Trophoblast cell (in vitro differentiated cells and primary cell): ENCODE results near the gene MYPN.

Source experiments
- DNase-seq, 2 donors: peaks; one replicate each; pipeline ENCODE4 v3.0.0-alpha.2; 2016
- H2AFZ ChIP-seq: 2 replicates; pipeline ENCODE4 v1.6.1; 2013; ENCODE audit warnings: low read length, moderate library complexity, mild to moderate bottlenecking; ENCODE audit not compliant: insufficient read depth, poor library complexity
- H2AK5ac ChIP-seq: 2 replicates; pipeline ENCODE4 v1.6.1; 2013; ENCODE audit warnings: mild to moderate bottlenecking, low read length
- H2BK120ac ChIP-seq: 2 replicates; pipeline ENCODE4 v1.6.1; 2013; ENCODE audit warnings: low read length, mild to moderate bottlenecking, moderate library complexity; ENCODE audit not compliant: insufficient read depth, poor library complexity
- H2BK12ac ChIP-seq: 2 replicates; pipeline ENCODE4 v1.6.1; 2013; ENCODE audit warnings: mild to moderate bottlenecking, low read length, moderate library complexity
- H2BK5ac ChIP-seq: 2 replicates; pipeline ENCODE4 v1.6.1; 2013; ENCODE audit warnings: low read length, low read depth, moderate library complexity, mild to moderate bottlenecking; ENCODE audit not compliant: poor library complexity
- H3K14ac ChIP-seq: 2 replicates; pipeline ENCODE4 v1.6.1; 2013; ENCODE audit warnings: mild to moderate bottlenecking, low read length
- H3K18ac ChIP-seq: 2 replicates; pipeline ENCODE4 v1.6.1; 2013; ENCODE audit warnings: mild to moderate bottlenecking, low read length
- H3K23ac ChIP-seq: 2 replicates; pipeline ENCODE4 v1.6.1; 2013; ENCODE audit warnings: low read length
- H3K27ac ChIP-seq: 2 replicates; pipeline ENCODE4 v1.5.1; 2013; ENCODE audit warnings: low read depth, mild to moderate bottlenecking, inconsistent platforms, low read length, moderate library complexity
- H3K27me3 ChIP-seq: 2 replicates; pipeline ENCODE4 v1.6.1; 2013; ENCODE audit warnings: inconsistent platforms, mild to moderate bottlenecking, low read length, moderate library complexity; ENCODE audit not compliant: insufficient read depth
- H3K36me3 ChIP-seq, 2 experiments: 1 replicate in 1 of 2; 2 replicates in 1 of 2; pipeline ENCODE4 v1.6.1; 2013; ENCODE audit warnings: low read length in 2 of 2, mild to moderate bottlenecking in 2 of 2, moderate library complexity in 1 of 2; ENCODE audit not compliant: insufficient read depth in 2 of 2, control insufficient read depth in 1 of 2
- H3K4ac ChIP-seq: 2 replicates; pipeline ENCODE4 v1.6.1; 2013; ENCODE audit warnings: low read depth, mild to moderate bottlenecking, low read length, moderate library complexity
- H3K4me1 ChIP-seq, 2 experiments: 1 replicate in 1 of 2; 2 replicates in 1 of 2; pipeline ENCODE4 v1.6.1; 2013; ENCODE audit warnings: low read length in 2 of 2, mild to moderate bottlenecking in 2 of 2, moderate library complexity in 1 of 2; ENCODE audit not compliant: insufficient read depth in 2 of 2, control insufficient read depth in 1 of 2
- H3K4me2 ChIP-seq: 2 replicates; pipeline ENCODE4 v1.6.1; 2013; ENCODE audit warnings: inconsistent platforms, mild to moderate bottlenecking, low read length, moderate library complexity
- H3K4me3 ChIP-seq: 2 replicates; pipeline ENCODE4 v1.5.1; 2013; ENCODE audit warnings: mild to moderate bottlenecking, low read depth, low read length, inconsistent platforms
- H3K79me1 ChIP-seq: one replicate; pipeline ENCODE4 v1.6.1; 2013; ENCODE audit warnings: low read length
- H3K79me2 ChIP-seq: 2 replicates; pipeline ENCODE4 v1.6.1; 2013; ENCODE audit warnings: low read length, mild to moderate bottlenecking; ENCODE audit not compliant: control insufficient read depth, insufficient read depth, poor library complexity
- H3K9ac ChIP-seq: 2 replicates; pipeline ENCODE4 v1.6.1; 2013; ENCODE audit warnings: mild to moderate bottlenecking, low read length
- H3K9me3 ChIP-seq: 2 replicates; pipeline ENCODE4 v1.6.1; 2013; ENCODE audit warnings: low read depth, mild to moderate bottlenecking, control low read depth, inconsistent platforms, low read length; ENCODE audit not compliant: insufficient read depth
- H4K12ac ChIP-seq: 2 replicates; pipeline ENCODE4 v1.6.1; 2013; ENCODE audit warnings: low read depth, mild to moderate bottlenecking, low read length, moderate library complexity
- H4K8ac ChIP-seq: 2 replicates; pipeline ENCODE4 v1.6.1; 2013; ENCODE audit warnings: low read depth, mild to moderate bottlenecking, low read length, moderate library complexity
- H4K91ac ChIP-seq: one replicate; pipeline ENCODE4 v1.6.1; 2013; ENCODE audit warnings: low read depth, mild to moderate bottlenecking, low read length, moderate library complexity
- WGBS: extraction: QIAGEN DNeasy Blood & Tissue Kit; methylation state at CpG from one replicate; pipeline ENCODE4 v1.1.7; 2013; ENCODE audit warnings: missing lambda C conversion rate; ENCODE audit not compliant: insufficient read length, insufficient coverage; ENCODE audit errors: extremely low coverage; 5-methylcytosine and 5-hydroxymethylcytosine counted together

The MYPN gene

DNA sequence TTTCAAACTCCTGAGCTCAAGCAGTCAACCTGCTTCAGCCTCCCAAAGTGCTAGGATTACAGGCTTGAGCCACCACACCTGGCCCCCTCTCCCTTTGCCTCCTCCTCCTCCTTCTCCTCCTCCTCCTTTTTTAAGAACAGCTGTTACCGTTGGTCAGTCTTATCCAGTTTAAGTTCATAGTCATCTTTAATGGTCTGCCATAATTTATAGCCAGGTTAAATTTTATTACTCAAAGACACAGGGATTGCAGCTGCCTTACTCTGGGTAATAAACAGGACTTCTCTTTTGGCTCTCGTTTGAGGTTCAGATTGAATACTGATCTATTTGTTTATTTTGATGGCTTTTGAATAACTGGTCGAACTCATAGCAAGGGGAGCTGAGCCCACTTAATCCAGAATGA is 87.4 kb downstream of the MYPN start:
- no peak overlapping the region for H3K4ac ChIP-seq
- no peak overlapping the region for H4K91ac ChIP-seq
- H3K4me1 ChIP-seq: no peaks in the 10 kb centered on the region
- DNase-seq: no peak
- H4K12ac ChIP-seq: no peak overlapping the region
- no peak overlapping the region for H3K18ac ChIP-seq
- H2AFZ ChIP-seq: no peak overlapping the region
- no peak overlapping the region for H3K14ac ChIP-seq
- H3K4me2 ChIP-seq: no peak overlapping the region
- no peak overlapping the region for H2AK5ac ChIP-seq
- no peak overlapping the region for H3K4me3 ChIP-seq
- H3K79me2 ChIP-seq: no peaks in the 10 kb centered on the region
- WGBS: no CpG with 5 or more reads among the region's 3 CpGs
- no peaks in the 10 kb centered on the region for H3K9me3 ChIP-seq
- H2BK12ac ChIP-seq: no peak overlapping the region
- no peak overlapping the region for H3K27ac ChIP-seq
- H3K9ac ChIP-seq: no peak overlapping the region
- H2BK120ac ChIP-seq: no peak overlapping the region
- H4K8ac ChIP-seq: no peak overlapping the region
- H2BK5ac ChIP-seq: no peak overlapping the region
- no peak overlapping the region for H3K23ac ChIP-seq
- no peaks in the 10 kb centered on the region for H3K79me1 ChIP-seq
- H3K27me3 ChIP-seq: no peaks in the 10 kb centered on the region
- H3K36me3 ChIP-seq: no peaks in the 10 kb centered on the region

DNA sequence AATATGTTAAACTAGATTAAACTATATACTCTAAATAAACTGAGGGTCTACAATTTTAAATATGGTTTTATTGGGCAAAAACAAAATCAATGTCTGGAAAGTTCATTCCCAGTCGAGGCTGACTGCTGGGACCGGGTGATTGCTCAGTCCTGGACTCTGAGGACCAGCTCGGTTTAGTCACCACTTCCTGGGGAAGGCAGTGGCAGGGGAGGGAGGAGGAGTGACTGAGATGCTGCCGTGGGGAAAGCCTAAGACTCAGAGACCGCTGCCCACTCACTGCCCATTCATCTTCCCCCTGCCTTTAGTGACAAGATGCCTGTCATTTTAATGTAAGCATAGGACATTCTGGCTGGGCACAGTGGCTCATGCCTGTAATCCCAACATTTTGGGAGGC is 93.7 kb downstream of the MYPN start:
- H4K12ac ChIP-seq: no peak overlapping the region
- no peak overlapping the region for H2BK5ac ChIP-seq
- no peak overlapping the region for H4K91ac ChIP-seq
- H2AFZ ChIP-seq: no peak overlapping the region
- no peaks in the 10 kb centered on the region for H3K36me3 ChIP-seq
- no peak overlapping the region for H2BK120ac ChIP-seq
- H3K4me2 ChIP-seq: no peak overlapping the region
- H3K18ac ChIP-seq: no peak overlapping the region
- no peak overlapping the region for H3K23ac ChIP-seq
- no peak overlapping the region for H3K27ac ChIP-seq
- H3K4ac ChIP-seq: no peak overlapping the region
- H3K4me1 ChIP-seq: no peaks in the 10 kb centered on the region
- no peak overlapping the region for H2BK12ac ChIP-seq
- DNase-seq: no peak
- no peaks in the 10 kb centered on the region for H3K79me1 ChIP-seq
- no peaks in the 10 kb centered on the region for H3K27me3 ChIP-seq
- no peak overlapping the region for H2AK5ac ChIP-seq
- H4K8ac ChIP-seq: no peak overlapping the region
- no peaks in the 10 kb centered on the region for H3K79me2 ChIP-seq
- H3K4me3 ChIP-seq: no peak overlapping the region
- no peak overlapping the region for H3K14ac ChIP-seq
- H3K9me3 ChIP-seq: no peaks in the 10 kb centered on the region
- no peak overlapping the region for H3K9ac ChIP-seq
- WGBS: no CpG with 5 or more reads among the region's 5 CpGs

- H3K36me3 ChIP-seq: no peaks in the 10 kb centered on the region
- no peak overlapping the region for H2BK120ac ChIP-seq
- no peak overlapping the region for H2BK5ac ChIP-seq
- H4K12ac ChIP-seq: no peak overlapping the region
- no CpG with 5 or more reads among the region's 10 CpGs for WGBS
- no peak overlapping the region for H3K14ac ChIP-seq
- H3K4me3 ChIP-seq: no peak overlapping the region
- no peak overlapping the region for H3K4me2 ChIP-seq
- no peaks in the 10 kb centered on the region for H3K27me3 ChIP-seq
- H3K9ac ChIP-seq: no peak overlapping the region
- no peak overlapping the region for H4K8ac ChIP-seq
- H3K4me1 ChIP-seq: no peaks in the 10 kb centered on the region
- no peak overlapping the region for H3K4ac ChIP-seq
- H3K79me2 ChIP-seq: no peaks in the 10 kb centered on the region
- no peaks in the 10 kb centered on the region for H3K79me1 ChIP-seq
- peak; percentile 44 to 68 for DNase-seq
- H3K9me3 ChIP-seq: no peaks in the 10 kb centered on the region
- H3K27ac ChIP-seq: no peak overlapping the region
- H3K18ac ChIP-seq: no peak overlapping the region
- no peak overlapping the region for H2AFZ ChIP-seq
- H4K91ac ChIP-seq: no peak overlapping the region
- H2AK5ac ChIP-seq: no peak overlapping the region
- H3K23ac ChIP-seq: no peak overlapping the region
- no peak overlapping the region for H2BK12ac ChIP-seq
Measured at GRCh38 chr10:68208424-68209042, 99.2 kb downstream of the MYPN start.

- Histone ChIP-seq H3K4me2 (no peak overlapping the region), H3K18ac (no peak overlapping the region), H3K23ac (no peak overlapping the region), H3K36me3 (no peaks in the 10 kb centered on the region), H3K14ac (no peak overlapping the region), H3K4me1 (no peaks in the 10 kb centered on the region), H3K4me3 (no peak overlapping the region), H3K27me3 (no peaks in the 10 kb centered on the region), H2BK12ac (no peak overlapping the region), H3K79me2 (no peaks in the 10 kb centered on the region), H2BK5ac (no peak overlapping the region), H3K9me3 (no peaks in the 10 kb centered on the region), H4K91ac (no peak overlapping the region), H4K8ac (no peak overlapping the region), H4K12ac (no peak overlapping the region), H3K9ac (no peak overlapping the region), H3K79me1 (no peaks in the 10 kb centered on the region), H2AFZ (no peak overlapping the region), H2BK120ac (no peak overlapping the region), H2AK5ac (no peak overlapping the region), H3K27ac (no peak overlapping the region), H3K4ac (no peak overlapping the region)
- no peak for DNase-seq
- no CpG with 5 or more reads among the region's 1 CpG for WGBS
Measured at GRCh38 chr10:68211669-68212068, 102.4 kb downstream of the MYPN start.
